Natural killer cell (primary cell): ENCODE results near the gene TLR9. TPM values are rescaled to one million over a fixed set of nuclear protein-coding genes. Genes with fewer than 3 reads are reported as not detected.

Experiments used
- ATAC-seq, 3 donors: fragments of 150-1000 bp in 2 of 3; fragments of 200-7000 bp in 1 of 3; cut with Tn5 transposase; 1 replicate in 1 of 3; 2 replicates in 2 of 3; pipeline ENCODE4 v1.10.0; 2021; ENCODE audit warnings: mild to moderate bottlenecking in 2 of 3, moderate library complexity in 2 of 3
- DNase-seq, 2 donors: peaks; one replicate each; pipeline versions ENCODE4 v3.0.0 to v3.0.0-alpha.2; 2013 to 2021; ENCODE audit warnings: mixed read lengths in 1 of 2
- H3K27ac ChIP-seq: one replicate; pipeline ENCODE4 v1.5.1; 2013; ENCODE audit warnings: mild to moderate bottlenecking, low read length
- H3K27me3 ChIP-seq: one replicate; pipeline ENCODE4 v1.6.1; 2013; ENCODE audit warnings: low read length; ENCODE audit not compliant: control insufficient read depth, insufficient read depth
- H3K36me3 ChIP-seq: one replicate; pipeline ENCODE4 v1.6.1; 2013; ENCODE audit warnings: low read length; ENCODE audit not compliant: control insufficient read depth, insufficient read depth
- H3K4me1 ChIP-seq: one replicate; pipeline ENCODE4 v1.6.1; 2013; ENCODE audit warnings: low read length; ENCODE audit not compliant: control insufficient read depth, insufficient read depth
- H3K4me3 ChIP-seq: one replicate; pipeline ENCODE4 v1.5.1; 2013; ENCODE audit warnings: low read length
- H3K9me3 ChIP-seq: one replicate; pipeline ENCODE4 v1.6.1; 2013; ENCODE audit warnings: low read length; ENCODE audit not compliant: control insufficient read depth, insufficient read depth
- H3K27ac Mint-ChIP-seq, 2 donors: one replicate each; pipeline ENCODE4 v1.8.0; 2022; ENCODE audit warnings: mild to moderate bottlenecking in 2 of 2, mixed read lengths in 2 of 2, moderate library complexity in 1 of 2
- H3K27me3 Mint-ChIP-seq, 2 donors: one replicate each; pipeline ENCODE4 v1.8.0; 2022; ENCODE audit warnings: low read depth in 2 of 2, mixed read lengths in 2 of 2
- H3K36me3 Mint-ChIP-seq: one replicate; pipeline ENCODE4 v1.8.0; 2022; ENCODE audit warnings: mixed read lengths
- H3K4me1 Mint-ChIP-seq, 2 donors: one replicate each; pipeline ENCODE4 v1.8.0; 2022; ENCODE audit warnings: mixed read lengths in 2 of 2
- H3K4me3 Mint-ChIP-seq: one replicate; pipeline ENCODE4 v1.8.0; 2022; ENCODE audit warnings: mild to moderate bottlenecking, moderate library complexity, mixed read lengths
- H3K9me3 Mint-ChIP-seq, 2 donors: one replicate each; pipeline ENCODE4 v1.8.0; 2022; ENCODE audit warnings: mixed read lengths in 2 of 2
- CTCF ChIP-seq: fragments of 200-600 bp; IDR thresholded peaks from one replicate; pipeline ENCODE4 v1.8.0; 2022; ENCODE audit warnings: antibody characterized with exemption
- WGBS: methylation state at CpG from one replicate; pipeline ENCODE4 v1.1.7; 2013; ENCODE audit warnings: missing lambda C conversion rate; ENCODE audit not compliant: insufficient coverage; 5-methylcytosine and 5-hydroxymethylcytosine counted together
- intact Hi-C: fragments of 100-400 bp; cut with micrococcal nuclease; formaldehyde crosslinking; loops from one replicate; pipeline ENCODE4 v1.14.2; 2022
- total RNA-seq, 4 donors: library from RNA; stranded (reverse); fragments of 120-200 nt in 1 of 4; gene quantifications; one replicate each; pipeline versions ENCODE4 v1.2.3 to v1.2.4, GENCODE V29; 2013 to 2022

The TLR9 gene
- total RNA-seq, 3 donors from 2014 or later (not counting 1 experiment from before 2014, with no cell fraction given): 0.20 to 0.21 TPM; not detected in 1

GRCh38 chr3:52230461-52230860 lies 5.0 kb upstream of the TLR9 start:
- 96% methylated on average over 6 of the region's 6 CpGs for WGBS
- no peaks in the 10 kb centered on the region for H3K36me3 Mint-ChIP-seq

GRCh38 chr3:52229656-52230055 lies 4.2 kb upstream of the TLR9 start:
- Mint-ChIP-seq H3K27ac (no peak overlapping the region), H3K4me3 (no peak overlapping the region), H3K27me3 (no peaks in the 10 kb centered on the region), H3K36me3 (no peaks in the 10 kb centered on the region), H3K4me1 (peaks cover 16 to 39% of the 10 kb centered on the region in 2 donors), H3K9me3 (no peaks in the 10 kb centered on the region)
- ATAC-seq (no peak), DNase-seq (no peak)
- H3K4me3 ChIP-seq: no peak overlapping the region
- no peak overlapping the region for H3K27ac ChIP-seq
- H3K36me3 ChIP-seq: peaks cover 52% of the 10 kb centered on the region
- H3K9me3 ChIP-seq: no peaks in the 10 kb centered on the region
- intact Hi-C loops: no loop called here
- 96% methylated on average over 13 of the region's 13 CpGs for WGBS
- H3K4me1 ChIP-seq: peaks cover 46% of the 10 kb centered on the region
- no peak for TF ChIP-seq CTCF
- no peaks in the 10 kb centered on the region for H3K27me3 ChIP-seq

More at GRCh38 chr3:52230461-52230860, 5.0 kb upstream of the TLR9 start:
- DNase-seq (peak in 1 of 2 donors; percentile 10), ATAC-seq (no peak)
- H3K9me3 ChIP-seq: no peaks in the 10 kb centered on the region
- H3K27me3 ChIP-seq: no peaks in the 10 kb centered on the region
- no peak overlapping the region for H3K27ac ChIP-seq
- TF ChIP-seq CTCF: no peak
- H3K4me1 ChIP-seq: peaks cover 51% of the 10 kb centered on the region
- no peak overlapping the region for H3K4me3 ChIP-seq
- no peaks in the 10 kb centered on the region for H3K27me3 Mint-ChIP-seq
- H3K36me3 ChIP-seq: peaks cover 55% of the 10 kb centered on the region
- H3K4me3 Mint-ChIP-seq: no peak overlapping the region
- H3K9me3 Mint-ChIP-seq: no peaks in the 10 kb centered on the region
- intact Hi-C loops: no loop called here
- peaks cover 16 to 46% of the 10 kb centered on the region in 2 donors for H3K4me1 Mint-ChIP-seq
- peak overlapping the region in 1 of 2 donors; percentile 63 for H3K27ac Mint-ChIP-seq

GRCh38 chr3:52228751-52229291 lies 3.4 kb upstream of the TLR9 start:
- H3K4me3 Mint-ChIP-seq: no peak overlapping the region
- TF ChIP-seq CTCF: no peak
- H3K36me3 Mint-ChIP-seq: no peaks in the 10 kb centered on the region
- DNase-seq (peak in 1 of 2 donors; percentile 6), ATAC-seq (no peak)
- Histone ChIP-seq H3K27me3 (no peaks in the 10 kb centered on the region), H3K27ac (no peak overlapping the region), H3K36me3 (peaks cover 48% of the 10 kb centered on the region), H3K4me1 (peaks cover 38% of the 10 kb centered on the region), H3K4me3 (no peak overlapping the region), H3K9me3 (no peaks in the 10 kb centered on the region)
- no peaks in the 10 kb centered on the region for H3K27me3 Mint-ChIP-seq
- H3K9me3 Mint-ChIP-seq: no peaks in the 10 kb centered on the region
- no peak overlapping the region for H3K27ac Mint-ChIP-seq
- H3K4me1 Mint-ChIP-seq: peaks cover 15 to 39% of the 10 kb centered on the region in 2 donors
- intact Hi-C loops: no loop called here
- WGBS: 95% methylated on average over 21 of the region's 21 CpGs

GRCh38 chr3:52228266-52228665 lies 2.8 kb upstream of the TLR9 start:
- no peaks in the 10 kb centered on the region for H3K27me3 ChIP-seq
- no peaks in the 10 kb centered on the region for H3K9me3 ChIP-seq
- peaks cover 39% of the 10 kb centered on the region for H3K4me1 ChIP-seq
- Mint-ChIP-seq H3K27ac (no peak overlapping the region), H3K4me3 (no peak overlapping the region), H3K36me3 (no peaks in the 10 kb centered on the region), H3K9me3 (no peaks in the 10 kb centered on the region), H3K27me3 (no peaks in the 10 kb centered on the region), H3K4me1 (peaks cover 9 to 35% of the 10 kb centered on the region in 2 donors)
- TF ChIP-seq CTCF: no peak
- intact Hi-C loops: no loop called here
- no peak overlapping the region for H3K27ac ChIP-seq
- peaks cover 48% of the 10 kb centered on the region for H3K36me3 ChIP-seq
- DNase-seq: no peak
- no peak overlapping the region for H3K4me3 ChIP-seq
- WGBS: 89% methylated on average over 10 of the region's 10 CpGs
- ATAC-seq: no peak
